Naive thymus-derived CD4-positive, alpha-beta T cell (primary cell): ENCODE data around the gene TOX2. TPM values are rescaled to one million over a fixed set of nuclear protein-coding genes. Genes with fewer than 3 reads are reported as not detected.

ENCODE experiments used
- ATAC-seq: fragments of 150-1000 bp; cut with Tn5 transposase; 2 replicates; pipeline ENCODE4 v1.10.0; 2021; ENCODE audit warnings: mild to moderate bottlenecking, moderate library complexity
- CTCF ChIA-PET: fragments of 350-600 bp; sonication (Branson Sonifier 250); formaldehyde crosslinking; loops from one replicate; lab custom pipeline; 2021; ENCODE audit warnings: antibody characterized with exemption; lab: Charles Lee
- POLR2A ChIA-PET: fragments of 350-600 bp; sonication (Branson Sonifier 250); formaldehyde crosslinking; loops from one replicate; lab custom pipeline; 2021; ENCODE audit warnings: antibody characterized with exemption, inconsistent platforms; lab: Charles Lee
- DNase-seq, 9 donors: peaks; one replicate each; pipeline versions ENCODE4 v3.0.0 to v3.0.0-alpha.2; 2020 to 2022; ENCODE audit warnings: mixed read lengths in 1 of 9
- H3K27ac ChIP-seq: one replicate; pipeline ENCODE4 v1.7.0; 2013; ENCODE audit warnings: mild to moderate bottlenecking, low read depth, low read length, moderate library complexity
- H3K27me3 ChIP-seq, 2 donors: one replicate each; pipeline ENCODE4 v1.7.0; 2013; ENCODE audit warnings: low read length in 2 of 2, mild to moderate bottlenecking in 2 of 2, moderate library complexity in 2 of 2; ENCODE audit not compliant: control insufficient read depth in 2 of 2, insufficient read depth in 2 of 2
- H3K36me3 ChIP-seq, 3 experiments: 1 replicate in 2 of 3; 2 replicates in 1 of 3; pipeline ENCODE4 v1.7.0; 2013; ENCODE audit warnings: low read length in 3 of 3, mild to moderate bottlenecking in 3 of 3, moderate library complexity in 1 of 3; ENCODE audit not compliant: insufficient read depth in 3 of 3, control insufficient read depth in 2 of 3
- H3K4me1 ChIP-seq, 2 donors: one replicate each; pipeline ENCODE4 v1.7.0; 2013; ENCODE audit warnings: low read length in 2 of 2, mild to moderate bottlenecking in 2 of 2, moderate library complexity in 1 of 2; ENCODE audit not compliant: control insufficient read depth in 2 of 2, insufficient read depth in 2 of 2
- H3K4me3 ChIP-seq: 2 replicates; pipeline ENCODE4 v1.7.0; 2013; ENCODE audit warnings: mild to moderate bottlenecking, low read length
- H3K9me3 ChIP-seq, 3 experiments: 1 replicate in 2 of 3; 2 replicates in 1 of 3; pipeline ENCODE4 v1.7.0; 2013; ENCODE audit warnings: low read length in 3 of 3; ENCODE audit not compliant: control insufficient read depth in 2 of 3
- H3K27ac Mint-ChIP-seq, 9 donors: one replicate each; pipeline ENCODE4 v1.8.0; 2020 to 2022; ENCODE audit warnings: mixed read lengths in 9 of 9, mild to moderate bottlenecking in 8 of 9, moderate library complexity in 5 of 9, inconsistent platforms in 2 of 9
- H3K27me3 Mint-ChIP-seq, 5 donors: one replicate each; pipeline ENCODE4 v1.8.0; 2021 to 2022; ENCODE audit warnings: mixed read lengths in 5 of 5, mild to moderate bottlenecking in 1 of 5
- H3K36me3 Mint-ChIP-seq, 5 donors: one replicate each; pipeline ENCODE4 v1.8.0; 2020 to 2022; ENCODE audit warnings: mixed read lengths in 5 of 5, mild to moderate bottlenecking in 3 of 5, inconsistent platforms in 1 of 5
- H3K4me1 Mint-ChIP-seq, 7 donors: one replicate each; pipeline ENCODE4 v1.8.0; 2020 to 2022; ENCODE audit warnings: mixed read lengths in 7 of 7, mild to moderate bottlenecking in 3 of 7, inconsistent platforms in 1 of 7
- H3K4me3 Mint-ChIP-seq, 10 donors: one replicate each; pipeline ENCODE4 v1.8.0; 2020 to 2022; ENCODE audit warnings: mild to moderate bottlenecking in 10 of 10, mixed read lengths in 10 of 10, moderate library complexity in 6 of 10, inconsistent platforms in 2 of 10
- H3K9me3 Mint-ChIP-seq, 11 donors: one replicate each; pipeline ENCODE4 v1.8.0; 2020 to 2022; ENCODE audit warnings: mixed read lengths in 11 of 11, mild to moderate bottlenecking in 4 of 11, inconsistent platforms in 1 of 11, moderate library complexity in 1 of 11
- intact Hi-C, 2 donors: fragments of 100-400 bp; cut with micrococcal nuclease; formaldehyde crosslinking; loops; one replicate each; pipeline ENCODE4 v1.15.1; 2023
- polyA plus RNA-seq, 2 donors: library from polyadenylated mRNA; unstranded; fragments of 300-500 nt; fragmentation: Illumina TruSeq; gene quantifications; one replicate each; pipeline ENCODE4 v1.2.3, GENCODE V29; 2021
- total RNA-seq, 6 experiments: library from RNA in 5 of 6; stranded (reverse) in 5 of 6; gene quantifications; 1 replicate in 5 of 6; 2 replicates in 1 of 6; pipeline ENCODE4 v1.2.3 and lab custom pipeline; 2021 to 2026

The TOX2 gene
- total and polyA plus RNA-seq, 7 experiments from 2014 or later = 0.22 to 7.1 (median 1.5) TPM

GRCh38 chr20:43936805-43937204 is 22.2 kb downstream of the TOX2 start:
- peaks cover 0 to 3% (median 0%) of the 10 kb centered on the region in 11 donors for H3K9me3 Mint-ChIP-seq

GRCh38 chr20:43937591-43937990 is 22.9 kb downstream of the TOX2 start:
- POLR2A ChIA-PET = no interaction called here

More at GRCh38 chr20:43936805-43937204, 22.2 kb downstream of the TOX2 start:
- no peaks in the 10 kb centered on the region for H3K27me3 ChIP-seq
- POLR2A ChIA-PET = interaction anchor here (1.1 kb wide), 1 partner anchor 11 kb away, joined by 4 read pairs; no protein-coding TSS in a partner anchor
- no peak overlapping the region for H3K27ac ChIP-seq
- CTCF ChIA-PET = interaction anchor here (0.7 kb wide), 1 partner anchor 119 kb away, joined by 4 read pairs; no protein-coding TSS in a partner anchor
- no peak overlapping the region for H3K4me3 Mint-ChIP-seq
- ATAC-seq = no peak
- H3K36me3 Mint-ChIP-seq = peaks cover 0 to 1% (median 0%) of the 10 kb centered on the region in 5 donors
- H3K4me3 ChIP-seq = no peak overlapping the region
- no peaks in the 10 kb centered on the region for H3K36me3 ChIP-seq
- H3K27ac Mint-ChIP-seq = peak overlapping the region in 2 of 9 donors; percentile 17 to 53
- intact Hi-C loops = no loop called here
- peaks cover 9 to 62% (median 33%) of the 10 kb centered on the region in 7 donors for H3K4me1 Mint-ChIP-seq
- peaks cover 0 to 3% of the 10 kb centered on the region in 2 donors for H3K4me1 ChIP-seq
- peaks cover 0 to 38% (median 5%) of the 10 kb centered on the region in 5 donors for H3K27me3 Mint-ChIP-seq
- no peak for DNase-seq
- H3K9me3 ChIP-seq = no peaks in the 10 kb centered on the region

DNA sequence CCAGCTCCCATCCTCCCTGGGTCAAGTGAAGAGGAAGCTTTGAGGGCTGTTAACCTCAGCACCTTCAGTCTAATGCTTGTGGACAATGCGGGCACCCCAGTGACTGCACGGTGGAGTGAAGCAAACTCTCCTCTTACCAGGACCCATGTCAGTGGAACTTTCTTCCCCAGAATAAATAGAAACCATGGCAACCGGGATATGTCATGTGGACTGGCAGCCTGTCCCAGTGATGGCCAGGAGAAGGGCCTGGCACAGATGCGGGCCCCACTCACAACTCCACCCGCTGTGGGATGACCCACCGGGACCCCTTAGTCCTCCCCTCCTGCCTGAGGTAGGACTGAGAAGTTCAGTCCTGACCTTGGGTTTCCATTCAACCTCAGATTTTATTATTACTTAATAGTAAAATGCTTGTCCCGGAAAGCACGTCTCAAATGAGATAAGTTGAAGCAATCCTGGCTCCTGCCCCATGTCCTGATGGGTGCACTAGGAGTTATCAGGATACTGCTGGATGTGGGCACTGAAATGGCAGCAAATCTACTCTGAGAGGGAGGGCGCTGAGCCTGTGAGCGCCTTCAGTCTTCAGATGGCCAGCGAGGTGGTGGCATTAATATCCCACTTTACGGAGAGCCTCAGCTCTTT is 23.5 kb downstream of the TOX2 start:
- POLR2A ChIA-PET = interaction anchor here (1.1 to 1.8 kb wide), 3 partner anchors 11 to 20 kb away, joined by 3 to 5 read pairs (median 4); no protein-coding TSS in a partner anchor
- peaks cover 22 to 70% (median 46%) of the 10 kb centered on the region in 7 donors for H3K4me1 Mint-ChIP-seq

More at GRCh38 chr20:43937591-43937990, 22.9 kb downstream of the TOX2 start:
- Histone ChIP-seq H3K9me3 (no peaks in the 10 kb centered on the region), H3K36me3 (no peaks in the 10 kb centered on the region), H3K27ac (no peak overlapping the region), H3K4me3 (no peak overlapping the region), H3K4me1 (peaks cover 5 to 11% of the 10 kb centered on the region in 2 donors), H3K27me3 (no peaks in the 10 kb centered on the region)
- CTCF ChIA-PET = no interaction called here
- H3K27me3 Mint-ChIP-seq = peaks cover 0 to 31% (median 0%) of the 10 kb centered on the region in 5 donors
- peaks cover 0 to 2% (median 0%) of the 10 kb centered on the region in 11 donors for H3K9me3 Mint-ChIP-seq
- peaks cover 16 to 65% (median 40%) of the 10 kb centered on the region in 7 donors for H3K4me1 Mint-ChIP-seq
- H3K4me3 Mint-ChIP-seq = no peak overlapping the region
- no peak for ATAC-seq
- DNase-seq = no peak
- peaks cover 0 to 1% (median 0%) of the 10 kb centered on the region in 5 donors for H3K36me3 Mint-ChIP-seq
- H3K27ac Mint-ChIP-seq = no peak overlapping the region
- intact Hi-C loops = no loop called here

DNA sequence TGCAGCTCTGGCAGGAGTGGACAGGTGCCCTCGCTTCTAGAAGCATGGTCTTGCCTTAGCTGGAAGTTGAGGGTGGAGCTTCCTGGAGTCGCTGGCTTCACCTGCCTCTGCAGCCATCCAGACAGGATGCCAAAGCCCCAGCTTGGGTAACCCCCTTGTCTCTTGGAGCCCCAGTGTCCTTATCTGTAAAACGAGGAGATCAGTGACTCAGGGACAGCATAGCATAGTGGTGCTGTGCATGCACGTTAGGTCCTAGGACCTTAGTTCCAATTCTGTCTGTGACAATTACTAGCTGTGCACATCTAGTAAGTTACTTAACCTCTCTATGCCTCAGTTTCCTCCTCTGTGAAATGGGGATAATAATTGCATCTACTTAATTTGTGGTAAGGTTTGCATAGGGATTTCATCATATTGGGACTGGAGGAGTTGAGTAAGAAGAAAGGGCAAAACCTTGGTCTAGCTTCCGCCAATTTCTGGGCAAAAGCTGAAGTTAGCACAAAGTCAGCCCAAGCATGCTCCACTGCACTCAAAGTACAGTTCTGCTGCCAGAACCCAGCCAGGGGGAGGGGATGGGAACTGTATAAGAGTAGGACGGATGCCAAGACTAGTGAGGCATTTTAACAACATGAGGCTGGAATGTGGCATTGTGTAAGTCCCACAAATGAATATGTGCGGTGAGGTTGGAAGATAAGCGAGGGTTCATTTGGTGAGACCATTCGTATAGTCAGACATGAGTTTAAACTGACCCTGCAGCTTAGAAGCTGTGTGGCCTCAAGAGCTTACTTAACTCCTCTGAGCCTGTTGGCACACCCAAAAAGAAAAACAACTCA is 24.5 kb downstream of the TOX2 start:
- peaks cover 32 to 72% (median 50%) of the 10 kb centered on the region in 7 donors for H3K4me1 Mint-ChIP-seq

More for the DNA sequence above, 23.5 kb downstream of the TOX2 start:
- Histone ChIP-seq H3K36me3 (no peaks in the 10 kb centered on the region), H3K4me3 (no peak overlapping the region), H3K9me3 (no peaks in the 10 kb centered on the region), H3K4me1 (peaks cover 11 to 17% of the 10 kb centered on the region in 2 donors), H3K27me3 (no peaks in the 10 kb centered on the region), H3K27ac (no peak overlapping the region)
- DNase-seq = no peak
- Mint-ChIP-seq H3K36me3 (peaks cover 0 to 1% (median 0%) of the 10 kb centered on the region in 5 donors), H3K27me3 (peaks cover 0 to 29% (median 0%) of the 10 kb centered on the region in 5 donors), H3K4me3 (no peak overlapping the region), H3K9me3 (peaks cover 0 to 2% (median 0%) of the 10 kb centered on the region in 11 donors), H3K27ac (no peak overlapping the region)
- ATAC-seq = no peak
- CTCF ChIA-PET = no interaction called here
- intact Hi-C loops = no loop called here

GRCh38 chr20:43939762-43940121 is 25.1 kb downstream of the TOX2 start:
- H3K4me1 Mint-ChIP-seq = peaks cover 34 to 75% (median 52%) of the 10 kb centered on the region in 7 donors
- H3K27ac Mint-ChIP-seq = no peak overlapping the region
- H3K36me3 Mint-ChIP-seq = peaks cover 0 to 6% (median 0%) of the 10 kb centered on the region in 5 donors
- Histone ChIP-seq H3K36me3 (no peaks in the 10 kb centered on the region), H3K4me1 (peaks cover 16 to 22% of the 10 kb centered on the region in 2 donors), H3K9me3 (no peaks in the 10 kb centered on the region), H3K27ac (no peak overlapping the region), H3K27me3 (no peaks in the 10 kb centered on the region), H3K4me3 (no peak overlapping the region)
- no peak for ATAC-seq
- DNase-seq = no peak
- intact Hi-C loops = loop anchor here (2.0 to 5.0 kb wide), 2 partner anchors 15 to 73 kb away; no protein-coding TSS in a partner anchor
- no peak overlapping the region for H3K4me3 Mint-ChIP-seq
- CTCF ChIA-PET = interaction anchor here (0.6 to 0.7 kb wide), 3 partner anchors 11 to 141 kb away, joined by 3 to 6 read pairs (median 4); no protein-coding TSS in a partner anchor
- peaks cover 0 to 2% (median 0%) of the 10 kb centered on the region in 11 donors for H3K9me3 Mint-ChIP-seq
- POLR2A ChIA-PET = interaction anchor here (0.7 to 1.8 kb wide), 3 partner anchors 9 to 57 kb away, joined by 3 to 5 read pairs (median 4); no protein-coding TSS in a partner anchor
- H3K27me3 Mint-ChIP-seq = peaks cover 0 to 22% (median 0%) of the 10 kb centered on the region in 5 donors

More for the DNA sequence above, 24.5 kb downstream of the TOX2 start:
- Mint-ChIP-seq H3K4me3 (no peak overlapping the region), H3K27ac (no peak overlapping the region), H3K27me3 (peaks cover 0 to 26% (median 0%) of the 10 kb centered on the region in 5 donors), H3K9me3 (peaks cover 0 to 2% (median 0%) of the 10 kb centered on the region in 11 donors), H3K36me3 (peaks cover 0 to 5% (median 0%) of the 10 kb centered on the region in 5 donors)
- Histone ChIP-seq H3K9me3 (no peaks in the 10 kb centered on the region), H3K27me3 (no peaks in the 10 kb centered on the region), H3K27ac (no peak overlapping the region), H3K4me1 (peaks cover 16 to 20% of the 10 kb centered on the region in 2 donors), H3K36me3 (no peaks in the 10 kb centered on the region), H3K4me3 (no peak overlapping the region)
- ChIA-PET CTCF (interaction anchor here (0.6 kb wide), 1 partner anchor 141 kb away, joined by 6 read pairs; no protein-coding TSS in a partner anchor), POLR2A (interaction anchor here (0.7 to 1.8 kb wide), 5 partner anchors 10 to 58 kb away, joined by 3 to 5 read pairs (median 3); no protein-coding TSS in a partner anchor)
- intact Hi-C loops = no loop called here
- ATAC-seq (no peak), DNase-seq (no peak)
